Measurements from ENCODE around the gene CLDN24. TPM values are rescaled to one million over a fixed set of nuclear protein-coding genes. Genes with fewer than 3 reads are reported as not detected.

The CLDN24 gene
- total and polyA plus RNA-seq, 2 donors (not counting 3 experiments of a cell fraction or from before 2014, with no cell fraction given): not detected

DNA sequence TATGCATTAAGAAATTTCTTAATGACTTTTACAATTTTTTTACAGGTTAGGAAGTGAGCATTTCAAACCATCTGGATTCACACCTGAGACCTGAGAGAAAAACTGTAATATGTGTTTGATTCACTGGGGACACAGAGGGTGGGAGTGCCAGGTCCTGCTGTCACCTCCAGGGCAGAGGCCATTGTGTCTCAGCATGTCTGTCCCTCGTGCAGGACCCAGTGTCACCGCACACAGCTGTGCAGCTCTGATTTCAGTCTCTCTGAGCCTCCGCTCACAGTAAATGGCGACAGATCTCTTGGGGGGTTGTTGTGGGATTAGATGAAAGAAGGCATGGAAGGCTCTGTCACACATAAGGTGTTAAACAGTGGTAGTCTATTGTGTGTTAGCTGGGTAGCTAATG is 23.0 kb upstream of the CLDN24 start:
- H3K4me1 ChIP-seq (ENCODE audit: control insufficient read depth, extremely low read depth, insufficient read depth, low read length): peaks cover 10% of the 10 kb centered on the region
- no peak overlapping the region for H3K27ac ChIP-seq (ENCODE audit: insufficient read depth, low read depth, low read length)
- H3K9ac ChIP-seq (replicated peaks; ENCODE audit: extremely low read depth, insufficient read depth, low read length): no peak overlapping the region
- intact Hi-C loops (cut with micrococcal nuclease): no loop called here
- ChIA-PET POLR2A (no interaction called here), CTCF (no interaction called here)
- DNase-seq (ENCODE audit: low read depth, low spot score) (no peak), FAIRE-seq (no peak)
- H3K27me3 ChIP-seq (ENCODE audit: control insufficient read depth in 2 of 2, insufficient read depth in 2 of 2, low read length in 2 of 2): no peaks in the 10 kb centered on the region
- no peak overlapping the region for H3K4me2 ChIP-seq (ENCODE audit: insufficient read depth, low read length)
- BruUV-seq (replicated peaks): no TSS peak
- dilution Hi-C loops (cut with MboI; ENCODE audit: extremely low pct_ligation_motif_present, low sequenced_read_pairs): no loop called here
- no peaks in the 10 kb centered on the region for H3K9me1 ChIP-seq (replicated peaks; ENCODE audit: control insufficient read depth, extremely low read depth, insufficient read depth, low read length)
- H3K79me2 ChIP-seq (ENCODE audit: control insufficient read depth, insufficient read depth, low read length): no peaks in the 10 kb centered on the region
- no peak overlapping the region for H3K4me3 ChIP-seq (replicated peaks in 1 of 3; ENCODE audit: insufficient read depth in 1 of 3, low read depth in 1 of 3, low read length in 3 of 3)
- H2AFZ ChIP-seq (ENCODE audit: low read depth, low read length): no peak overlapping the region
- no peaks in the 10 kb centered on the region for H4K20me1 ChIP-seq (replicated peaks; ENCODE audit: control insufficient read depth, extremely low read depth, insufficient read depth, low read length)
- no peaks in the 10 kb centered on the region for H3K9me3 ChIP-seq (replicated peaks; ENCODE audit: control insufficient read depth, insufficient read depth, low read length)
- H3K36me3 ChIP-seq (ENCODE audit: control insufficient read depth in 2 of 2, extremely low read depth in 1 of 2, insufficient read depth in 2 of 2, low read length in 2 of 2): no peaks in the 10 kb centered on the region
- no peak for TF ChIP-seq POLR2A (IDR thresholded peaks at IDR 0.05; ENCODE audit: low read depth, low read length)
- no peak for TF ChIP-seq FOS (IDR thresholded peaks at IDR 0.05; ENCODE audit: borderline replicate concordance, insufficient read depth, low read length)
- TF ChIP-seq, protein P1, sequence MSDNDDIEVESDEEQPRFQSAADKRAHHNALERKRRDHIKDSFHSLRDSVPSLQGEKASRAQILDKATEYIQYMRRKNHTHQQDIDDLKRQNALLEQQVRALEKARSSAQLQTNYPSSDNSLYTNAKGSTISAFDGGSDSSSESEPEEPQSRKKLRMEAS (IDR thresholded peaks at IDR 0.05; ENCODE audit: insufficient read depth, insufficient read length): no peak
- TF ChIP-seq POLR2AphosphoS5 (IDR thresholded peaks at IDR 0.05; ENCODE audit: insufficient read depth, low read depth, low read length): no peak
- no peak for TF ChIP-seq JUN (IDR thresholded peaks at IDR 0.05; ENCODE audit: borderline replicate concordance, insufficient read depth, insufficient read length, low read depth)

DNA sequence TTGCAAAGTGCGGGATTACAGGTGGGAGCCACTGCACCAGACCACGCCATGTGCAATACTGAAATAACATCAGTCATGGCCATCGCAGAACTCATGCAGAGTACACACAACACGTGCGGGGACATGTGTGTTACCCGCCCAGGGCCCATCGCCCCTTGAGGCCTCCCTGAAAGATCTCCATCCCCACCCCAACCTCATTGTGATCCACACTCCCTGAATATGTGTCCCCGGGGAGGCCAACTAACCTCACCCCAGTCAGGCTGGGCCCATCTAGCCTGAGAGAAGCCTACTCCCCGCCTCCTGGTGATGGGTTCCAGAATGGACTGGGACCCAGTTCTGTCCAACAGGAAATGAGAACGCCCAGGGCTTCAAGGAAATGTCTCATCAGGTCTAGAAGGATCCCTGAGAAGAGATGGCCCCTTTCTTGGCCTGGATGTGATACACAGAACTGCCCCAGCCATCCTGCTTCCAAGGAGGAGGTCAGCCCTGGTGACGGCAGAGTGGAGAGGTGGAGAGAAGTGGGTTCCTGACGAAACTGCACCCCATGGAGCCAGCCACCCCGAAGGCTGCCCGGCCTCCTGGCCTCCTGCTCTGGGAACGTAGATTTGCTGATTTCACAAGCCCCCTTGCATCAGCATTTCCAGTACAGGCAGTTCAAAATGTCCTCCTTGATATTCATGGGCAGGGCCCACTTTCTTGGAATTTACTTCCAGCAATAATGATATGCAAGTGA is 22.5 kb upstream of the CLDN24 start:
- Histone ChIP-seq H4K20me1 (replicated peaks; ENCODE audit: control insufficient read depth, extremely low read depth, insufficient read depth, low read length) (no peaks in the 10 kb centered on the region), H3K4me2 (ENCODE audit: insufficient read depth, low read length) (no peak overlapping the region), H3K27ac (ENCODE audit: insufficient read depth, low read depth, low read length) (no peak overlapping the region), H3K79me2 (ENCODE audit: control insufficient read depth, insufficient read depth, low read length) (no peaks in the 10 kb centered on the region), H3K9ac (replicated peaks; ENCODE audit: extremely low read depth, insufficient read depth, low read length) (no peak overlapping the region), H3K36me3 (ENCODE audit: control insufficient read depth in 2 of 2, extremely low read depth in 1 of 2, insufficient read depth in 2 of 2, low read length in 2 of 2) (no peaks in the 10 kb centered on the region), H3K9me1 (replicated peaks; ENCODE audit: control insufficient read depth, extremely low read depth, insufficient read depth, low read length) (no peaks in the 10 kb centered on the region), H3K27me3 (ENCODE audit: control insufficient read depth in 2 of 2, insufficient read depth in 2 of 2, low read length in 2 of 2) (no peaks in the 10 kb centered on the region), H3K4me3 (replicated peaks in 1 of 3; ENCODE audit: insufficient read depth in 1 of 3, low read depth in 1 of 3, low read length in 3 of 3) (no peak overlapping the region), H2AFZ (ENCODE audit: low read depth, low read length) (no peak overlapping the region), H3K4me1 (ENCODE audit: control insufficient read depth, extremely low read depth, insufficient read depth, low read length) (peaks cover 10% of the 10 kb centered on the region), H3K9me3 (replicated peaks; ENCODE audit: control insufficient read depth, insufficient read depth, low read length) (no peaks in the 10 kb centered on the region)
- dilution Hi-C loops (cut with MboI; ENCODE audit: extremely low pct_ligation_motif_present, low sequenced_read_pairs): no loop called here
- no peak for TF ChIP-seq POLR2AphosphoS5 (IDR thresholded peaks at IDR 0.05; ENCODE audit: insufficient read depth, low read depth, low read length)
- TF ChIP-seq GATA2 (IDR thresholded peaks at IDR 0.05; ENCODE audit: insufficient read depth, insufficient read length, low read depth, low read length): no peak
- TF ChIP-seq MYC (IDR thresholded peaks at IDR 0.05; ENCODE audit: low read depth, low read length): no peak
- TF ChIP-seq JUN (IDR thresholded peaks at IDR 0.05; ENCODE audit: borderline replicate concordance, insufficient read depth, insufficient read length, low read depth): no peak
- TF ChIP-seq, protein P2, sequence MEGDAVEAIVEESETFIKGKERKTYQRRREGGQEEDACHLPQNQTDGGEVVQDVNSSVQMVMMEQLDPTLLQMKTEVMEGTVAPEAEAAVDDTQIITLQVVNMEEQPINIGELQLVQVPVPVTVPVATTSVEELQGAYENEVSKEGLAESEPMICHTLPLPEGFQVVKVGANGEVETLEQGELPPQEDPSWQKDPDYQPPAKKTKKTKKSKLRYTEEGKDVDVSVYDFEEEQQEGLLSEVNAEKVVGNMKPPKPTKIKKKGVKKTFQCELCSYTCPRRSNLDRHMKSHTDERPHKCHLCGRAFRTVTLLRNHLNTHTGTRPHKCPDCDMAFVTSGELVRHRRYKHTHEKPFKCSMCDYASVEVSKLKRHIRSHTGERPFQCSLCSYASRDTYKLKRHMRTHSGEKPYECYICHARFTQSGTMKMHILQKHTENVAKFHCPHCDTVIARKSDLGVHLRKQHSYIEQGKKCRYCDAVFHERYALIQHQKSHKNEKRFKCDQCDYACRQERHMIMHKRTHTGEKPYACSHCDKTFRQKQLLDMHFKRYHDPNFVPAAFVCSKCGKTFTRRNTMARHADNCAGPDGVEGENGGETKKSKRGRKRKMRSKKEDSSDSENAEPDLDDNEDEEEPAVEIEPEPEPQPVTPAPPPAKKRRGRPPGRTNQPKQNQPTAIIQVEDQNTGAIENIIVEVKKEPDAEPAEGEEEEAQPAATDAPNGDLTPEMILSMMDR (IDR thresholded peaks at IDR 0.05; ENCODE audit: extremely low read depth in 1 of 2, insufficient read depth in 1 of 2, low read depth in 1 of 2, low read length in 2 of 2): no peak
- no peak for TF ChIP-seq EZH2 (IDR thresholded peaks at IDR 0.05; ENCODE audit: borderline replicate concordance, low read depth, low read length, severe bottlenecking)
- TF ChIP-seq FOS (IDR thresholded peaks at IDR 0.05; ENCODE audit: borderline replicate concordance, insufficient read depth, low read length): no peak
- TF ChIP-seq, protein P1 (IDR thresholded peaks at IDR 0.05; ENCODE audit: insufficient read depth, insufficient read length): no peak
- TF ChIP-seq POLR2A (IDR thresholded peaks at IDR 0.05; ENCODE audit: low read depth, low read length): no peak
- CTCF ChIA-PET: no interaction called here
- FAIRE-seq: no peak
- DNase-seq (ENCODE audit: low read depth, low spot score): no peak
- intact Hi-C loops (cut with micrococcal nuclease): no loop called here
- BruUV-seq (replicated peaks): no TSS peak
- POLR2A ChIA-PET: no interaction called here
